ENCODE data around the gene ACSL4.
"Not testable (repeated sequence)": the region's sequence is repeated elsewhere in the genome, so short reads cannot be mapped to it uniquely, and the experiment has no call there.

ACSL4 gene

GRCh38 chrX:109724971-109725370, 8.1 kb downstream of the ACSL4 start:
- not testable (repeated sequence) for FAIRE-seq

GRCh38 chrX:109720947-109721346, 12.1 kb downstream of the ACSL4 start:
- FAIRE-seq: no peak

- no peak for FAIRE-seq
Observed at GRCh38 chrX:109719264-109719663, 13.8 kb downstream of the ACSL4 start.

- FAIRE-seq: no peak
Observed at GRCh38 chrX:109716431-109717028, 16.5 kb downstream of the ACSL4 start.

- FAIRE-seq: no peak
Observed at GRCh38 chrX:109714340-109714958, 18.6 kb downstream of the ACSL4 start.

- no peak for FAIRE-seq
Observed at GRCh38 chrX:109710181-109710580, 22.9 kb downstream of the ACSL4 start.

GRCh38 chrX:109709129-109709631, 23.9 kb downstream of the ACSL4 start:
- FAIRE-seq: no peak

GRCh38 chrX:109707720-109708119, 25.3 kb downstream of the ACSL4 start:
- no peak for FAIRE-seq

GRCh38 chrX:109707319-109707718, 25.7 kb downstream of the ACSL4 start:
- no peak for FAIRE-seq

GRCh38 chrX:109704563-109704962, 28.5 kb downstream of the ACSL4 start:
- FAIRE-seq: no peak

- FAIRE-seq: no peak
Observed at GRCh38 chrX:109697855-109698254, 35.2 kb downstream of the ACSL4 start.

GRCh38 chrX:109696146-109696740, 36.8 kb downstream of the ACSL4 start:
- FAIRE-seq: no peak

- no peak for FAIRE-seq
Observed at GRCh38 chrX:109695637-109696036, 37.4 kb downstream of the ACSL4 start.

- FAIRE-seq: no peak
Observed at GRCh38 chrX:109691752-109692151, 41.3 kb downstream of the ACSL4 start.

GRCh38 chrX:109691277-109691676, 41.8 kb downstream of the ACSL4 start:
- no peak for FAIRE-seq

- no peak for FAIRE-seq
Observed at GRCh38 chrX:109687903-109688302, 45.2 kb downstream of the ACSL4 start.

- no peak for FAIRE-seq
Observed at GRCh38 chrX:109685656-109686078, 47.4 kb downstream of the ACSL4 start.

- no peak for FAIRE-seq
Observed at GRCh38 chrX:109684136-109684535, 48.9 kb downstream of the ACSL4 start.

GRCh38 chrX:109681475-109682081, 51.5 kb downstream of the ACSL4 start:
- no peak for FAIRE-seq

- FAIRE-seq: no peak
Observed at GRCh38 chrX:109679820-109680219, 53.2 kb downstream of the ACSL4 start.

GRCh38 chrX:109672239-109672638, 60.8 kb downstream of the ACSL4 start:
- no peak for FAIRE-seq

GRCh38 chrX:109671170-109671569, 61.9 kb downstream of the ACSL4 start:
- FAIRE-seq: not testable (repeated sequence)

- FAIRE-seq: no peak
Observed at GRCh38 chrX:109667986-109668385, 65.1 kb downstream of the ACSL4 start.

Data from islet of Langerhans (tissue), 1 donor.